BJ (cell line): ENCODE data around the gene CFAP54. TPM values are rescaled to one million over a fixed set of nuclear protein-coding genes. Genes with fewer than 3 reads are reported as not detected.

Experiments
- CTCF ChIA-PET: fragments of 350-600 bp; formaldehyde crosslinking; extraction: SDS; loops from one replicate; lab custom pipeline; 2021; ENCODE audit warnings: antibody characterized with exemption, inconsistent platforms; lab: Yijun Ruan, JAX
- POLR2A ChIA-PET: fragments of 300-600 bp; sonication (Branson Sonifier 250); formaldehyde crosslinking; extraction: SDS; loops from one replicate; lab custom pipeline; 2021; ENCODE audit warnings: antibody characterized with exemption; lab: Charles Lee
- DNase-seq: peaks from one replicate; pipeline ENCODE4 v3.0.0-alpha.2; 2011; ENCODE audit warnings: low read depth
- H3K27me3 ChIP-seq: 2 replicates; pipeline ENCODE4 v1.6.0; 2011; ENCODE audit warnings: low read length; ENCODE audit not compliant: control insufficient read depth, insufficient read depth
- H3K36me3 ChIP-seq: 2 replicates; pipeline ENCODE4 v1.5.1; 2011; ENCODE audit warnings: low read length; ENCODE audit not compliant: control insufficient read depth, insufficient read depth
- H3K4me3 ChIP-seq: 2 replicates; pipeline ENCODE4 v1.5.1; 2011; ENCODE audit warnings: low read depth, mild to moderate bottlenecking, control low read depth, low read length
- CTCF ChIP-seq: IDR thresholded peaks from 2 replicates; pipeline ENCODE4 v1.5.1; 2011; ENCODE audit warnings: low read depth, mild to moderate bottlenecking, control low read depth, inconsistent platforms, low read length, moderate library complexity; ENCODE audit not compliant: insufficient read depth
- polyA plus RNA-seq: library from polyadenylated mRNA; depleted of rRNA; stranded (reverse); fragments of >200 nt; gene quantifications from 2 replicates; pipeline ENCODE4 v1.2.3, GENCODE V29; 2011

Gene CFAP54
- polyA plus RNA-seq, 1 experiment, result 0.38 TPM

- no peak for DNase-seq
- no peak overlapping the region for H3K4me3 ChIP-seq
- H3K36me3 ChIP-seq, result no peaks in the 10 kb centered on the region
- ChIA-PET CTCF (no interaction called here), POLR2A (no interaction called here)
- no peaks in the 10 kb centered on the region for H3K27me3 ChIP-seq
- no peak for TF ChIP-seq CTCF
Measured at GRCh38 chr12:96892104-96892503, 402.7 kb downstream of the CFAP54 start.

- no peak for TF ChIP-seq CTCF
- ChIA-PET CTCF (no interaction called here), POLR2A (no interaction called here)
- H3K36me3 ChIP-seq, result no peaks in the 10 kb centered on the region
- no peaks in the 10 kb centered on the region for H3K27me3 ChIP-seq
- DNase-seq, result no peak
- no peak overlapping the region for H3K4me3 ChIP-seq
Measured at GRCh38 chr12:96897421-96897820, 408.0 kb downstream of the CFAP54 start.

- no peak for DNase-seq
- Histone ChIP-seq H3K27me3 (no peaks in the 10 kb centered on the region), H3K36me3 (no peaks in the 10 kb centered on the region), H3K4me3 (no peak overlapping the region)
- ChIA-PET CTCF (interaction anchor here (0.5 to 0.6 kb wide), 2 partner anchors 17 to 142 kb away, joined by 3 to 4 read pairs; no protein-coding TSS in a partner anchor), POLR2A (no interaction called here)
- TF ChIP-seq CTCF, result no peak
Measured at GRCh38 chr12:96901175-96901574, 411.8 kb downstream of the CFAP54 start.

- POLR2A ChIA-PET, result no interaction called here
- no peak for TF ChIP-seq CTCF
- Histone ChIP-seq H3K36me3 (no peaks in the 10 kb centered on the region), H3K4me3 (no peak overlapping the region), H3K27me3 (no peaks in the 10 kb centered on the region)
- no peak for DNase-seq
- CTCF ChIA-PET, result no interaction called here
Measured at GRCh38 chr12:96902076-96902475, 412.7 kb downstream of the CFAP54 start.

- DNase-seq, result no peak
- ChIA-PET CTCF (interaction anchor here (0.8 kb wide), 1 partner anchor 23 kb away, joined by 3 read pairs; no protein-coding TSS in a partner anchor), POLR2A (no interaction called here)
- Histone ChIP-seq H3K4me3 (peak overlapping the region; percentile 96), H3K36me3 (no peaks in the 10 kb centered on the region), H3K27me3 (no peaks in the 10 kb centered on the region)
- no peak for TF ChIP-seq CTCF
Measured at GRCh38 chr12:96906498-96906848, 417.1 kb downstream of the CFAP54 start.
